Forelimb muscle (tissue), 1 donor: ENCODE data around the gene GPC6. TPM values are rescaled to one million over a fixed set of nuclear protein-coding genes. Genes with fewer than 3 reads are reported as not detected.
"Not testable (repeated sequence)": the region's sequence is repeated elsewhere in the genome, so short reads cannot be mapped to it uniquely, and the experiment has no call there.

Experiments
- DNase-seq: peaks from one replicate; pipeline ENCODE4 v3.0.0-alpha.2; 2013; ENCODE audit warnings: low read depth
- polyA plus RNA-seq: library from polyadenylated mRNA; unstranded; fragments of 120-200 nt; gene quantifications from one replicate; pipeline ENCODE4 v1.2.1, GENCODE V29; 2013; ENCODE audit not compliant: insufficient read length

The GPC6 gene
- polyA plus RNA-seq, 1 donor: 8.2 TPM

GRCh38 chr13:93318534-93319254 is 92.1 kb downstream of the GPC6 start:
- no peak for DNase-seq

DNA sequence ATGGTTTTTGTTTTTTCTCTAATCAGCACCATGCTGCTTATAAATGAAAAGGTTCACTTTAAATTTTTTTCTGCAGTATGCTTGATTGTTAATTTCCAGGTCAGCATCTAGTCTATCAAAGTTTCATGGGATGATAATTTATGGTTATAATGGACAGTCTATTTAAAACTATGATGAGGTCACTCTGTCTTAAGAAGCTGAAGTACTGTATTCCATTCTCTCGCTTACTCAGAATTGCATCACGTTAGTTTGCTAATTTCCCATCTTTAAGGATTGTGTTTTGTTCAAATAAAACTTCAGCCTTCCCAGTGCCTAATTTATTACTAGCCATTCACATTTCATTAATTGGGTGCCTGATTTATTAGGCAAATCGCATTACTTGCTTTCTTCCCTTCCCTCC is 94.3 kb downstream of the GPC6 start:
- DNase-seq: no peak

GRCh38 chr13:93323880-93324279 is 97.3 kb downstream of the GPC6 start:
- DNase-seq: not testable (repeated sequence)

GRCh38 chr13:93325303-93326233 is 99.0 kb downstream of the GPC6 start:
- DNase-seq: no peak

- no peak for DNase-seq
These were observed 99.7 kb downstream of the GPC6 start for GRCh38 chr13:93326234-93326811.

GRCh38 chr13:93328943-93329342 is 102.3 kb downstream of the GPC6 start:
- no peak for DNase-seq

DNA sequence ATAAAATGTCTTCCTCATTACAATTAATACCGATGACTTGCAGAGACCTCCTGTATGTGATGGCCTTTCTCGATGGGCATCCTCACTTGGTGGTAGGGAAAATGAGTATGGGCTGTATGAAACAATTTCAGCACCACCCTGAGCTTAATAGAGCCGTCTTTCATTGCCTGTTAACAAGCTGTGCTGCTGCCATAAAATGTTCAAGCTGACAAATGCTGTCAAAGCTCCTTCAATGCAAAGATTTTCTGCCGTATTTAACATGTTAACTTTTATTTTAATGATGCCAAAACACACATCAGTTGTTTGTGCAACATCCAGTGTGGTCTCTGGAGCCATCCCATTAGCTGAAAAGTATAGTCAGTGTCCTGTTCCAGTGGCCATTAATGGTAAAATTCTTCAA is 110.1 kb downstream of the GPC6 start:
- DNase-seq: no peak

DNA sequence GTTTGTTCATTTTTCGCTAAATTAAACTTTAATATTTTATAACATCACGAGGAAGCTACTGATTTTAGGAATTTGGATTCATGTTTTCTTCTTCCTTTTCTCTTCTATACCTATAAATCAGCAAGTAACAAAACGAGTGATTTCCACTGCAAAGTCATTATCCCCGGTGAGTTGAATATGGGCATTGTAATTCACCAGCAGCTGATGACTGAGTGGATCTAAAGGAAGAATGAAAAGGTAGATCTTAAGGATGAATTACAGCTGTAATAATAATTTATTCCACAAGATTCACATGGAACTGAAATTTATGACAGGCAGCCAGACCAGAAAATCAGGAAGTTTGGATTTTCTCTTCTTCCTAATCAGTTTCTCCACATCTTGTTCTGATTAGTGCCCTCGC is 111.4 kb downstream of the GPC6 start:
- no peak for DNase-seq

DNA sequence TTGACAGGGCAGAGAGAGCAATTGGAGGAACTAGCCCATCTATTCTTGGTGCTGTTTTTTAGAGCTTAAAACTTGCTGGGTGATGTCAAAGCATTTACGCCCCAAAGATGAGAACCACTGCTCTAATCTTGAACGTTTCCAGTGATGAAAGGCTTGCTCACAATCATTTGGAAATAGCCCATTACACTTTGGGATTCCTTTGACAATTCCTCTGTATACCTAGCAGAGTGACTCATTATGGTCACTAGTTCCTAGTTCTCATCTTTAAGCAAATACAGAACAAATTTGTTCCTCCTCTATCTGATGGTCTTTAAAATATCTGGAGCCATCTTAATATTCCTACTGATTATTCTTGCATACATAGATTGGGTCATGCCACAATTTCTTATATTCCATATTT is 112.3 kb downstream of the GPC6 start:
- no peak for DNase-seq

- no peak for DNase-seq
These were observed 112.9 kb downstream of the GPC6 start for GRCh38 chr13:93339550-93339949.

DNA sequence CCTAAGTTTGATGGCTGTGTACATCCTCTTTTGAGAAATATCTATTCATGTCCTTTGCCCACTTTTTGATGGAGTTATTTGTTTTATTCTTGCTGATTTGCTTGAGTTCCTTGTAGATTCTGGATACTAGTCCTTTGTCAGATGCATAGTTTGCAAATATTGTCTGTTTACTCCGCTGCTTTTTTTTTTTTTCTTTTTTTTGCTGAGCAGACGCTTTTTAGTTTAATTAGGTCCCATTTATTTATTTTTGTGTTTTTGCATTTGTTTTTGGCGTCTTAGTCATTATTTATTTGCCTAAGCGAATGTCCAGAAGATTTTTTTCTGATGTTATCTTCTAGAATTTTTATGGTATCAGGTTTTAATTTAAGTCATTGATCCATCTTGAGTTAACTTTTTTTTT is 114.9 kb downstream of the GPC6 start:
- no peak for DNase-seq

GRCh38 chr13:93343097-93343496 is 116.5 kb downstream of the GPC6 start:
- no peak for DNase-seq

DNA sequence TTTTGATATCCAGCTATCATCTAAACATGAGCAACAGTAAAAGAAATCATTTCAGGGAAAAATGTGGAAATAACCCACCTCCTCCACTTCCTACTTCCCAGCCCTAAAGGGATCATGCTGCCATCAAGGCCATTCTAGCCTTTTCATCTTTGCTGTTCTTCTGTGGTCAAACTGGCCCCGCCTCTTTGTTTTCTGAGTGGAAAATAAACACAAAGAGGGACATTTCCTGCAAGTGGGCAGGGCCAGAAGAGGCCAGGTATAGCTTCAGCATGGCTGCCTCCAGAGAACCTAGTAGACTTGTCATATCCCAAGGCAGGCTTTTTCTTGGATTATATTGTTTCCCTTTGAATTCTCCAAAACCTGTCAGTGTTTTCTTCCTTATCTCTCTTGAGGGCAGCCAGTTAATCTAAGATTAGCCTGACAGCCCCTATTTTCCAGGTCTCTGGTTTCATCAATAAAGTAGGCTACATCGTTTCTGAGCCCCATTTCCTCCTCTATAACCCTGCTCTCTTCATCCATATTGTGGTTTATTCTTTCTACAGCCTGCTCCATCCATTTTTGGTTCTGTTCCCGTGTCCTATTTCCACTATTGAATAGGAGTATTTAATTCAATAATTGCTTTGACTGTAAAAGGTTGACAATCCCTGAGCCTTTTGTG is 117.6 kb downstream of the GPC6 start:
- no peak for DNase-seq

DNA sequence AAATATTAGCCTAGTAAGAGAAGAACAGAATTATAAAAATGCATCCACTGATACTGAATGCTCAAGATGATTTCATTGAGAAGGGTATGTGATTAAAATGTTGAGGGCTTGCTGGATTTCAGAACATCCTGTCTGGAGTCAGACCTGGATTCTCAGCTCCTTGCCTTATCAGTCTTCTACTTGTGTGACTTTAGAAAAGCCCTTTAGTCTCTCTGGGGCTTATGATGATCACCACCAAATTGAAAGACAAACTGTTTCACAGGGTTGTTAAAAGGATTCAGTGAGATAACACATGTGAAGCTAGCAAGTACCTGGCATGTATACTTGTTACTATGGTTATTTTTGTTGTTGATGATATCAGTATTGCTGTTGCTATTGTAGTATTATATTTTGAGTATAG is 118.4 kb downstream of the GPC6 start:
- no peak for DNase-seq

DNA sequence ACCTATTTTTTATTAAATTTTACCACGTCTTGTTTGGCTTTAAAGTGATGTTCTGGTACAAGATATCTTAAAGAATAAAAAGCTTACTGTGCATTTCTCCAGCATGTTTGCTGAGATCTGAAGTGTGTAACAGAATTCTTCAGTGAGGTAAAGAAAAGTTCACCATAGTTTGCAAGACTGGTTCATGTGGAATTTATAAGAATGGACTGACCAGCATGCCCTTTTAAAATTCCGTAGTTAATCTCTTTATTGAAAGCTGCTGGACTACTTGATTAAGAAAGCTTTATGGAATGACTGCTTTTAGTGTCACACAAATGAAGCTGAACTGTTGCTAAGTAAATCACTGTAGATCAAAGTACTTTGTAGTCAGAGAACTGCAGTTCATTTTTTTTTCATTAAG is 119.2 kb downstream of the GPC6 start:
- DNase-seq: no peak

- DNase-seq: no peak
These were observed 126.0 kb downstream of the GPC6 start for GRCh38 chr13:93352616-93353015.

GRCh38 chr13:93355094-93355493 is 128.5 kb downstream of the GPC6 start:
- no peak for DNase-seq

GRCh38 chr13:93356469-93356868 is 129.9 kb downstream of the GPC6 start:
- DNase-seq: no peak

DNA sequence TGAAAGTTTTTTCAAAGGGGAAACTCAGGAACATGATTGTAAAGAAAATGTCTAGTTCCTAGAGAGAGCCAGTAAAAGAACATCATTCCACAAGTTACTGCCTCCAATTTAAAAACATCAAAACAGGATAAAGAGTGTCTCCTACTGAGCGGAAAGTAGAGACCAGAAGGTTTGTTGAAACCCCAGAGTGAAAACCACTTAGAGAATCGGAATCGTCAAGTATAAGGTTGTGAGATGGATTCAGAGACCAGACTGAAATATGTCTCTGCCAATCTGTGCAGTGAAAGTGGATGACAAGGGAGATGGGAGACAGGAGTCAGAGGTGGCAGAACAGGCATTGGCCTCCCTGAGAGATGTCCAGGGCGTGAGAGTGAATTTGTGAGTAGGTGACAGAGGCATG is 133.4 kb downstream of the GPC6 start:
- DNase-seq: no peak

GRCh38 chr13:93361703-93362102 is 135.1 kb downstream of the GPC6 start:
- DNase-seq: no peak

- DNase-seq: no peak
These were observed 137.6 kb downstream of the GPC6 start for GRCh38 chr13:93364166-93364565.

DNA sequence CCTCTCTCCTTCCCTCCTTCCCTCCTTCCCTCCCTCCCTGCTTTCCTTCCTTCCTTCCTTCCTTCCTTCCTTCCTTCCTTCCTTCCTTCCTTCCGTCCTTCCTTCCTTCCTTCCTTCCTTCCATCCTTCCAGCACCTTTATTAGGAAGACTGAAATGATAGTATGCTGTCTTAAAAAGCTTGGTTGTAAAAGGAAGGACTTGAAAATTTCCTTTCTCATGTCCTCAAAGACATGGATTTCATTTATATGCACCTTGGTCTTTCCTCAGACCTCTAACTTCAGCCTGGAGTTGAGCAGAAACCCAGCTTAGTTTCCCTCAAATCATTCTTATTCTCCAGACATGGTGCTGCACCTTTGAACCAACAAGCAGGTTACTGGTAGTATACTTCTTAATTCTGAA is 141.7 kb downstream of the GPC6 start:
- DNase-seq: no peak
